Measurements from ENCODE around the gene NEDD4. TPM values are rescaled to one million over a fixed set of nuclear protein-coding genes. Genes with fewer than 3 reads are reported as not detected.

Gene NEDD4
- polyA plus RNA-seq (2013, experiment 1 of 2) = 25.1 TPM
- polyA plus RNA-seq (2013, experiment 2 of 2) = 25.5 TPM

DNA sequence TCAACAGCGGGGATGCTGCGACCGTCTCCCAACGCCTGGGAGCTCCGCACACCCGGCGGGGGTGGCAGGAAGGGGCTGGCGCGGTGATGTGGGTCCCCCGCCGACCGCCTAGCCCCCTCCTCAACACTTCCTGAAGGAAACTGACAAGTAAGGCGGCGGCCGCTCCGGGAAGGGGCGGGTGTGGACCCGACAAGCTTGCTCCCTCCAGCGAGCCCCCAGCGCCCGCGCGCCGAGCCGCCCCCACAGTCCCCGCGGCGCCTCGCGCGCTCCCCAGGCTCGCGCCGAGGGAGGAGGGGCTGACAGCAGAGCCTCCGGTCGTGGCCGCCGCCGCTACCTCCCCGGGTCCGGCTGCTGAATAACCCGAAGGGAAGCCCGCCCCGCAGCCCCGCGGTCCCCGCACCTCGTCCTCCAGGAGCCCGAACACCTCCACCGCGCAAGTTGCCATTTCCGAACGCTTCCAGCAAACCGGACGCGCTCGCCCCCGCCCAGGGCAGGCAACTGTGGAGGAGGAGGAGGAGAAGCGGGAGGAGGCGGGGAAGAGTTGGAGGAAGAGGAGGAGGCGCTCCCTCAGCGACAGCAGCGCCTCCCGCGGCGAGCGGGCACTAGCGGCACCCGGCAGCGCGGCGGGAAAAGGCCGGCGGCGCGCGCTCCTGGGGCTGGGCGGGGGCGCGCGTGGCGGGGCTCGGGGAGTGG, at the start of gene NEDD4:
Gene NEDD4 (minus strand): TSS at position 502 of the 693 bp plus-strand sequence. CDS start 57 bp downstream, at position 445.
- Histone ChIP-seq H2BK12ac (ENCODE audit: low read length in 2 of 2) (peak within 1 kb of the TSS; percentile 92 to 94), H3K9me3 (ENCODE audit: control insufficient read depth, low read length) (no peaks in the 10 kb centered on the region), H3K27me3 (ENCODE audit: control insufficient read depth in 1 of 2, insufficient read depth in 1 of 2, low read length in 2 of 2) (no peaks in the 10 kb centered on the region), H3K18ac (ENCODE audit: low read depth in 1 of 2, low read length in 2 of 2) (peak within 1 kb of the TSS; percentile 52 to 84), H3K23ac (ENCODE audit: low read length in 2 of 2) (peak within 1 kb of the TSS in 1 of 2 experiments; percentile 59), H3K27ac (ENCODE audit: low read length, poor library complexity, severe bottlenecking) (peak within 1 kb of the TSS; percentile 55), H2BK5ac (ENCODE audit: low read depth, low read length, poor library complexity, severe bottlenecking) (peak within 1 kb of the TSS; percentile 3), H2BK120ac (ENCODE audit: low read depth, low read length) (peak within 1 kb of the TSS; percentile 73), H3K4me2 (ENCODE audit: low read length, poor library complexity, severe bottlenecking) (peak within 1 kb of the TSS; percentile 89), H2BK15ac (ENCODE audit: low read depth, poor library complexity, severe bottlenecking) (peak within 1 kb of the TSS; percentile 97), H3K14ac (ENCODE audit: low read length in 2 of 2) (peak within 1 kb of the TSS in 1 of 2 experiments; percentile 90), H4K8ac (ENCODE audit: low read length) (peak within 1 kb of the TSS; percentile 52), H3K4me3 (ENCODE audit: insufficient read depth in 1 of 2, low read depth in 1 of 2, low read length in 2 of 2) (peak within 1 kb of the TSS; percentile 77 to 86), H3K4ac (ENCODE audit: low read depth in 1 of 2, low read length in 2 of 2) (peak within 1 kb of the TSS; percentile 36 to 94), H3K4me1 (ENCODE audit: control insufficient read depth, insufficient read depth, low read depth, low read length) (peaks cover 2% of the 10 kb centered on the region), H2AFZ (ENCODE audit: low read depth, low read length) (peak within 1 kb of the TSS; percentile 73), H3K79me1 (replicated peaks; ENCODE audit: low read length, poor library complexity, severe bottlenecking) (peaks cover 11% of the 10 kb centered on the region), H2AK5ac (ENCODE audit: low read length, severe bottlenecking) (no peak within 1 kb of the TSS), H3K9ac (ENCODE audit: low read length) (peak within 1 kb of the TSS; percentile 90), H4K91ac (ENCODE audit: low read length) (peak within 1 kb of the TSS; percentile 55), H3K36me3 (ENCODE audit: control insufficient read depth in 1 of 2, insufficient read depth in 2 of 2, low read depth in 1 of 2, low read length in 2 of 2) (no peaks in the 10 kb centered on the region)
- DNase-seq = peak; percentile 92
- WGBS = under 1% methylated on average over 50 of the region's 83 CpGs

GRCh38 chr15:56042498-56042897, 49.1 kb upstream of the NEDD4 start:
- Histone ChIP-seq H2BK12ac (ENCODE audit: low read length in 2 of 2) (peak overlapping the region; percentile 54 to 61), H3K4ac (ENCODE audit: low read depth in 1 of 2, low read length in 2 of 2) (no peak overlapping the region), H3K9ac (ENCODE audit: low read length) (no peak overlapping the region), H3K79me1 (replicated peaks; ENCODE audit: low read length, poor library complexity, severe bottlenecking) (no peaks in the 10 kb centered on the region), H3K4me2 (ENCODE audit: low read length, poor library complexity, severe bottlenecking) (no peak overlapping the region), H3K27ac (ENCODE audit: low read length, poor library complexity, severe bottlenecking) (no peak overlapping the region), H3K4me1 (ENCODE audit: control insufficient read depth, insufficient read depth, low read depth, low read length) (peaks cover 3% of the 10 kb centered on the region), H2BK120ac (ENCODE audit: low read depth, low read length) (no peak overlapping the region), H3K9me3 (ENCODE audit: control insufficient read depth, low read length) (no peaks in the 10 kb centered on the region), H3K18ac (ENCODE audit: low read depth in 1 of 2, low read length in 2 of 2) (peak overlapping the region in 1 of 2 experiments; percentile 60), H3K23ac (ENCODE audit: low read length in 2 of 2) (no peak overlapping the region), H2BK5ac (ENCODE audit: low read depth, low read length, poor library complexity, severe bottlenecking) (no peak overlapping the region), H2BK15ac (ENCODE audit: low read depth, poor library complexity, severe bottlenecking) (no peak overlapping the region), H4K8ac (ENCODE audit: low read length) (no peak overlapping the region), H3K27me3 (ENCODE audit: control insufficient read depth in 1 of 2, insufficient read depth in 1 of 2, low read length in 2 of 2) (no peaks in the 10 kb centered on the region), H3K14ac (ENCODE audit: low read length in 2 of 2) (no peak overlapping the region), H2AFZ (ENCODE audit: low read depth, low read length) (no peak overlapping the region), H4K91ac (ENCODE audit: low read length) (no peak overlapping the region), H3K4me3 (ENCODE audit: insufficient read depth in 1 of 2, low read depth in 1 of 2, low read length in 2 of 2) (no peak overlapping the region), H2AK5ac (ENCODE audit: low read length, severe bottlenecking) (no peak overlapping the region), H3K36me3 (ENCODE audit: control insufficient read depth in 1 of 2, insufficient read depth in 2 of 2, low read depth in 1 of 2, low read length in 2 of 2) (no peaks in the 10 kb centered on the region)
- 59% methylated on average over 4 of the region's 4 CpGs for WGBS
- DNase-seq = no peak

GRCh38 chr15:56042031-56042430, 48.6 kb upstream of the NEDD4 start:
- Histone ChIP-seq H3K79me1 (replicated peaks; ENCODE audit: low read length, poor library complexity, severe bottlenecking) (no peaks in the 10 kb centered on the region), H3K4me1 (ENCODE audit: control insufficient read depth, insufficient read depth, low read depth, low read length) (peaks cover 3% of the 10 kb centered on the region), H3K27ac (ENCODE audit: low read length, poor library complexity, severe bottlenecking) (no peak overlapping the region), H2BK12ac (ENCODE audit: low read length in 2 of 2) (no peak overlapping the region), H3K4ac (ENCODE audit: low read depth in 1 of 2, low read length in 2 of 2) (no peak overlapping the region), H4K91ac (ENCODE audit: low read length) (no peak overlapping the region), H2BK5ac (ENCODE audit: low read depth, low read length, poor library complexity, severe bottlenecking) (no peak overlapping the region), H3K4me3 (ENCODE audit: insufficient read depth in 1 of 2, low read depth in 1 of 2, low read length in 2 of 2) (no peak overlapping the region), H3K23ac (ENCODE audit: low read length in 2 of 2) (no peak overlapping the region), H2AK5ac (ENCODE audit: low read length, severe bottlenecking) (peak overlapping the region; percentile 64), H3K27me3 (ENCODE audit: control insufficient read depth in 1 of 2, insufficient read depth in 1 of 2, low read length in 2 of 2) (no peaks in the 10 kb centered on the region), H3K36me3 (ENCODE audit: control insufficient read depth in 1 of 2, insufficient read depth in 2 of 2, low read depth in 1 of 2, low read length in 2 of 2) (no peaks in the 10 kb centered on the region), H3K9ac (ENCODE audit: low read length) (no peak overlapping the region), H3K9me3 (ENCODE audit: control insufficient read depth, low read length) (no peaks in the 10 kb centered on the region), H2BK15ac (ENCODE audit: low read depth, poor library complexity, severe bottlenecking) (no peak overlapping the region), H2AFZ (ENCODE audit: low read depth, low read length) (no peak overlapping the region), H3K18ac (ENCODE audit: low read depth in 1 of 2, low read length in 2 of 2) (no peak overlapping the region), H3K4me2 (ENCODE audit: low read length, poor library complexity, severe bottlenecking) (no peak overlapping the region), H3K14ac (ENCODE audit: low read length in 2 of 2) (no peak overlapping the region), H2BK120ac (ENCODE audit: low read depth, low read length) (no peak overlapping the region), H4K8ac (ENCODE audit: low read length) (no peak overlapping the region)
- peak; percentile 68 for DNase-seq
- WGBS = 40% methylated on average over 1 of the region's 1 CpG

DNA sequence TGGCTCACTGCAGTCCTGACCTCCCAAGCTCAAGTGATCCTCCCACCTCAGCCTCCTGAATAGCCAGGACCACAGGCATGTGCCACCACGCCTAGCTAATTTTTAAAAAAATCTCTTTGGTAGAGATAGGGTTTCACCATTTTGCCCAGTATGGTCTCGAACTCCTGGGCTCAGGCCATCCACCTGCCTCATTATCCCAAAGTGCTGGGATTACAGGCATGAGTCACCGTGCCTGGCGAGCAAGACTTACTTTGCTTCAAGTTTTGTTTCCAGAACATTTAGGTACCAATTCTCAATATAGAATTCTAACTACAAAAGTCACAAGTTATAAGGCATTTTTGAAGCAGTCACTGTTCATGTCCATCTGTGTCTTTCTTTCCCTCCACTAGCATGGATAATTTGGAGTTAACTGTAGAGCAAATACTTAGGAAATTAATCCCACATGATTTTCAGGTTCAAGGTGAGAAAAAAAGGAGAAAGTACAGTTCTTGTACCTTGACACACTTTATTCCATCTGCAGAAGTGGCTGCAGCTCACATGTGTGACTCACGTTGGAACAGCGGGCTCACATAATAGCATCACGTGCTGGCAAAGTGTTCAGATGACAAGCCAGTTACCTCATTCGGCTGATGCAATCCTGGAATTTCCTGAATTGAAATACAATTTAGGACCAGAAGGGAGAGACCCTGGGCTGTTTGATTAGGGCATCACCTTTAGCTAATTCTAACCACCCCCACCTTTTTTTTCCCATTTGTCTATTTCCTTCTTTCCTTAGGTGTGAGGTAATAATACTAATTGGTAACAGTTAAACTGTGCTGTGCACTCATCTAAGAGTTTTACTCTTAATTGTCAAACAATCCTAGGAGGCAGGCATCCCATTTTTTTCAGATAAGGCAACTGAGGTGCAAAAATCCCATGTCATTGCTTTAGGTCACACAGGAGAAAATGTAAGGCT, 46.9 kb upstream of the NEDD4 start:
- peak overlapping the region; percentile 27 for H4K8ac ChIP-seq (ENCODE audit: low read length)
- H2BK120ac ChIP-seq (ENCODE audit: low read depth, low read length) = no peak overlapping the region
- H2BK5ac ChIP-seq (ENCODE audit: low read depth, low read length, poor library complexity, severe bottlenecking) = no peak overlapping the region
- H2AFZ ChIP-seq (ENCODE audit: low read depth, low read length) = no peak overlapping the region
- H3K79me1 ChIP-seq (replicated peaks; ENCODE audit: low read length, poor library complexity, severe bottlenecking) = no peaks in the 10 kb centered on the region
- no peak overlapping the region for H3K14ac ChIP-seq (ENCODE audit: low read length in 2 of 2)
- H2BK12ac ChIP-seq (ENCODE audit: low read length in 2 of 2) = no peak overlapping the region
- peak; percentile 99 for DNase-seq
- no peaks in the 10 kb centered on the region for H3K27me3 ChIP-seq (ENCODE audit: control insufficient read depth in 1 of 2, insufficient read depth in 1 of 2, low read length in 2 of 2)
- no peak overlapping the region for H2AK5ac ChIP-seq (ENCODE audit: low read length, severe bottlenecking)
- H3K18ac ChIP-seq (ENCODE audit: low read depth in 1 of 2, low read length in 2 of 2) = peak overlapping the region in 1 of 2 experiments; percentile 77
- H2BK15ac ChIP-seq (ENCODE audit: low read depth, poor library complexity, severe bottlenecking) = no peak overlapping the region
- WGBS = 24% methylated on average over 8 of the region's 8 CpGs
- H3K36me3 ChIP-seq (ENCODE audit: control insufficient read depth in 1 of 2, insufficient read depth in 2 of 2, low read depth in 1 of 2, low read length in 2 of 2) = no peaks in the 10 kb centered on the region
- peak overlapping the region; percentile 84 for H3K27ac ChIP-seq (ENCODE audit: low read length, poor library complexity, severe bottlenecking)
- no peak overlapping the region for H3K4me2 ChIP-seq (ENCODE audit: low read length, poor library complexity, severe bottlenecking)
- H4K91ac ChIP-seq (ENCODE audit: low read length) = no peak overlapping the region
- H3K4me3 ChIP-seq (ENCODE audit: insufficient read depth in 1 of 2, low read depth in 1 of 2, low read length in 2 of 2) = no peak overlapping the region
- H3K9me3 ChIP-seq (ENCODE audit: control insufficient read depth, low read length) = no peaks in the 10 kb centered on the region
- peak overlapping the region in 1 of 2 experiments; percentile 69 for H3K4ac ChIP-seq (ENCODE audit: low read depth in 1 of 2, low read length in 2 of 2)
- peak overlapping the region; percentile 66 for H3K9ac ChIP-seq (ENCODE audit: low read length)
- no peak overlapping the region for H3K23ac ChIP-seq (ENCODE audit: low read length in 2 of 2)
- H3K4me1 ChIP-seq (ENCODE audit: control insufficient read depth, insufficient read depth, low read depth, low read length) = peaks cover 5% of the 10 kb centered on the region

Data from mesenchymal stem cell (in vitro differentiated cells and primary cell).